ENCODE data around the gene EEF1B2. TPM values are rescaled to one million over a fixed set of nuclear protein-coding genes. Genes with fewer than 3 reads are reported as not detected.
"Not testable (repeated sequence)": the region's sequence is repeated elsewhere in the genome, so short reads cannot be mapped to it uniquely, and the experiment has no call there.

EEF1B2 gene
- total and polyA plus RNA-seq, 7 donors = 227 to 1,024 (median 646) TPM

- H3K4me1 ChIP-seq = peaks cover 0 to 13% (median 12%) of the 10 kb centered on the region in 4 donors
- H3K27ac ChIP-seq = no peak overlapping the region
- intact Hi-C loops (cut with DNase I) = no loop called here
- TF ChIP-seq POLR2A (IDR thresholded peaks at IDR 0.05) (no peak), POLR2AphosphoS5 (IDR thresholded peaks at IDR 0.05) (no peak), EP300 (IDR thresholded peaks at IDR 0.05) (no peak), CTCF (IDR thresholded peaks at IDR 0.05) (no peak)
- no peaks in the 10 kb centered on the region for H3K9me3 ChIP-seq
- H3K4me3 ChIP-seq = no peak overlapping the region
- 84 to 89% methylated on average over 3 of the region's 3 CpGs for WGBS, 2 donors
- peaks cover 0 to 41% (median 23%) of the 10 kb centered on the region in 4 donors for H3K36me3 ChIP-seq
- no peaks in the 10 kb centered on the region for H3K27me3 ChIP-seq
- no peak for DNase-seq
Measured at GRCh38 chr2:206163251-206163880, 3.7 kb downstream of the EEF1B2 start.

- Histone ChIP-seq H3K4me3 (no peak overlapping the region), H3K9me3 (no peaks in the 10 kb centered on the region), H3K27ac (no peak overlapping the region), H3K27me3 (no peaks in the 10 kb centered on the region), H3K36me3 (peaks cover 0 to 42% (median 23%) of the 10 kb centered on the region in 4 donors), H3K4me1 (peaks cover 0 to 13% (median 11%) of the 10 kb centered on the region in 4 donors)
- intact Hi-C loops (cut with DNase I) = no loop called here
- peak; percentile 21 to 76 (median 64) for TF ChIP-seq CTCF (IDR thresholded peaks at IDR 0.05)
- no peak for TF ChIP-seq POLR2A (IDR thresholded peaks at IDR 0.05)
- TF ChIP-seq EP300 (IDR thresholded peaks at IDR 0.05) = no peak
- TF ChIP-seq POLR2AphosphoS5 (IDR thresholded peaks at IDR 0.05) = no peak
- WGBS, 2 donors = 63 to 70% methylated on average over 2 of the region's 2 CpGs
- no peak for DNase-seq
Measured at GRCh38 chr2:206164261-206164862, 4.7 kb downstream of the EEF1B2 start.

GRCh38 chr2:206168230-206168629 lies 8.5 kb downstream of the EEF1B2 start:
- H3K27me3 ChIP-seq; H3K4me1 ChIP-seq; DNase-seq; H3K27ac ChIP-seq; H3K4me3 ChIP-seq; H3K9me3 ChIP-seq; intact Hi-C loops (cut with DNase I): not testable (repeated sequence)
- peaks cover 0 to 16% (median 6%) of the 10 kb centered on the region in 4 donors for H3K36me3 ChIP-seq
- WGBS, 2 donors = 96 to 98% methylated on average over 4 of the region's 4 CpGs

GRCh38 chr2:206171624-206172397 lies 12.1 kb downstream of the EEF1B2 start:
- H3K36me3 ChIP-seq; H3K27ac ChIP-seq; H3K4me3 ChIP-seq; H3K4me1 ChIP-seq; DNase-seq; H3K9me3 ChIP-seq; H3K27me3 ChIP-seq; intact Hi-C loops (cut with DNase I): not testable (repeated sequence)
- 96 to 97% methylated on average over 45 of the region's 52 CpGs for WGBS, 2 donors

- Histone ChIP-seq H3K36me3 (peaks cover 0 to 3% (median under 1%) of the 10 kb centered on the region in 4 donors), H3K27ac (no peak overlapping the region), H3K4me1 (no peaks in the 10 kb centered on the region), H3K27me3 (no peaks in the 10 kb centered on the region), H3K4me3 (no peak overlapping the region), H3K9me3 (no peaks in the 10 kb centered on the region)
- 93 to 99% methylated on average over 4 of the region's 4 CpGs for WGBS, 2 donors
- TF ChIP-seq POLR2A (IDR thresholded peaks at IDR 0.05) (no peak), CTCF (IDR thresholded peaks at IDR 0.05) (no peak), EP300 (IDR thresholded peaks at IDR 0.05) (no peak), POLR2AphosphoS5 (IDR thresholded peaks at IDR 0.05) (no peak)
- intact Hi-C loops (cut with DNase I) = no loop called here
- no peak for DNase-seq
Measured at GRCh38 chr2:206173147-206173546, 13.5 kb downstream of the EEF1B2 start.

All from sigmoid colon (tissue), 7 donors.